Parathyroid adenoma (tissue), 2 donors: Measurements from ENCODE around the gene SIRT2.
"Not testable (repeated sequence)": the region's sequence is repeated elsewhere in the genome, so short reads cannot be mapped to it uniquely, and the experiment has no call there.

Experiments
- H2AFZ ChIP-seq: fragments of 300-600 bp; sonication (generic); one replicate; pipeline ENCODE4 v1.7.0; 2017; ENCODE audit warnings: antibody characterized with exemption, mild to moderate bottlenecking
- H3K27ac ChIP-seq: fragments of 300-600 bp; sonication (generic); one replicate; pipeline ENCODE4 v1.7.0; 2017
- H3K27me3 ChIP-seq: fragments of 300-600 bp; sonication (generic); one replicate; pipeline ENCODE4 v1.7.0; 2017; ENCODE audit warnings: low read length; ENCODE audit not compliant: control insufficient read depth, insufficient read depth
- H3K36me3 ChIP-seq: fragments of 300-600 bp; sonication (generic); one replicate; pipeline ENCODE4 v1.7.0; 2017; ENCODE audit warnings: low read length; ENCODE audit not compliant: control insufficient read depth, insufficient read depth
- H3K4me1 ChIP-seq: fragments of 300-600 bp; sonication (generic); one replicate; pipeline ENCODE4 v1.7.0; 2017; ENCODE audit warnings: control low read depth
- H3K4me2 ChIP-seq: fragments of 300-600 bp; sonication (generic); one replicate; pipeline ENCODE4 v1.7.0; 2017; ENCODE audit warnings: low read length
- H3K4me3 ChIP-seq: fragments of 300-600 bp; sonication (generic); one replicate; pipeline ENCODE4 v1.7.0; 2017; ENCODE audit warnings: low read depth, low read length
- H3K79me2 ChIP-seq: fragments of 300-600 bp; sonication (generic); one replicate; pipeline ENCODE4 v1.7.0; 2017; ENCODE audit warnings: control low read depth
- H3K9ac ChIP-seq: fragments of 300-600 bp; sonication (generic); one replicate; pipeline ENCODE4 v1.7.0; 2017; ENCODE audit warnings: mild to moderate bottlenecking
- H3K9me3 ChIP-seq: fragments of 300-600 bp; sonication (generic); one replicate; pipeline ENCODE4 v1.7.0; 2017; ENCODE audit warnings: low read length; ENCODE audit not compliant: control insufficient read depth
- CTCF ChIP-seq: fragments of 300-600 bp; sonication (generic); IDR thresholded peaks from one replicate; pipeline ENCODE4 v1.7.0; 2017; ENCODE audit warnings: antibody characterized with exemption, mild to moderate bottlenecking
- donor health status: primary hyperparathyroidism.

Gene SIRT2

DNA sequence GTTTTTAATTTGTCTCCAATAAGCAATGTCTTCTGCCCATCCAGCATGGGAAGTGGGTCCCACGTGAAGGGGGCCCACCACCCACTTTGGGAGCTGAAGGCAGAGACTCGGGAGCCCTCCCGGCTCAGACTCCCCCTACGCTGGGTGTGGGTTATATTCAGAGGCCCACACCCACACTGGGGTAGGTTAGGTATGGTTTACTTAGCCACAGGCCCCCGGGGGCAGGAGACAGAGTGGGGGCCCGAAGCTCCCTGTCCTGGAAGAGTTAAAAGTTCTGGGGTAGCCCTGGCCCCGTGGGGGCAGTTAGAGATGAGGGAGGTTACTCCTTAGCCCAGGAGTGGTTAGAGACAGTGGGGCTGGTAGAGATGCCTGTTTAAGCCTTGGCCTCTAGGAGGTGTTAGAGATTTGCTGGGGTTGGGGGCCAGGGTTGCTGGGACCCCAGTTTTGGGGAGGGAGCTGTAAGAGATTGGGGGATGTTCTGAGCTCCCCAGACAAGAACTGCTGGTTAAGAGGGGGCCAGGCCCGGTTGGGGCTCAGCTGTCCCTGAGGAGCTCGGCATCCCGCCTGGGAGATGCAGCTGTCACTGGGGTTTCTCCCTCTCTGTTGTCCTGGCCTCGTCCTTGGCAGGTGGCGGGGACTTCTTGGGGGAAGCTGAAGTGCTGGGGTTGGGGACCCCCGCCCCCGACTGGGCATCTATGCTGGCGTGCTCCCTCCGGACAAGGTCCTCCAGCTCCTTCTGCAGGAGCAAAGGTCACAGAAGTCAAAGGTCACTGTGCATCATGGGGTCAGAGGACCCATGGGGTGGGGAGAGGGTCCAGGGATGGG, 20.6 kb downstream of the SIRT2 start:
- no peaks in the 10 kb centered on the region for H3K36me3 ChIP-seq
- no peak overlapping the region for H3K4me2 ChIP-seq
- no peak overlapping the region for H3K4me3 ChIP-seq
- no peaks in the 10 kb centered on the region for H3K4me1 ChIP-seq
- H3K9ac ChIP-seq = no peak overlapping the region
- H3K9me3 ChIP-seq = no peaks in the 10 kb centered on the region
- no peak for TF ChIP-seq CTCF
- no peak overlapping the region for H3K27ac ChIP-seq
- no peaks in the 10 kb centered on the region for H3K79me2 ChIP-seq
- H3K27me3 ChIP-seq = no peaks in the 10 kb centered on the region
- no peak overlapping the region for H2AFZ ChIP-seq

DNA sequence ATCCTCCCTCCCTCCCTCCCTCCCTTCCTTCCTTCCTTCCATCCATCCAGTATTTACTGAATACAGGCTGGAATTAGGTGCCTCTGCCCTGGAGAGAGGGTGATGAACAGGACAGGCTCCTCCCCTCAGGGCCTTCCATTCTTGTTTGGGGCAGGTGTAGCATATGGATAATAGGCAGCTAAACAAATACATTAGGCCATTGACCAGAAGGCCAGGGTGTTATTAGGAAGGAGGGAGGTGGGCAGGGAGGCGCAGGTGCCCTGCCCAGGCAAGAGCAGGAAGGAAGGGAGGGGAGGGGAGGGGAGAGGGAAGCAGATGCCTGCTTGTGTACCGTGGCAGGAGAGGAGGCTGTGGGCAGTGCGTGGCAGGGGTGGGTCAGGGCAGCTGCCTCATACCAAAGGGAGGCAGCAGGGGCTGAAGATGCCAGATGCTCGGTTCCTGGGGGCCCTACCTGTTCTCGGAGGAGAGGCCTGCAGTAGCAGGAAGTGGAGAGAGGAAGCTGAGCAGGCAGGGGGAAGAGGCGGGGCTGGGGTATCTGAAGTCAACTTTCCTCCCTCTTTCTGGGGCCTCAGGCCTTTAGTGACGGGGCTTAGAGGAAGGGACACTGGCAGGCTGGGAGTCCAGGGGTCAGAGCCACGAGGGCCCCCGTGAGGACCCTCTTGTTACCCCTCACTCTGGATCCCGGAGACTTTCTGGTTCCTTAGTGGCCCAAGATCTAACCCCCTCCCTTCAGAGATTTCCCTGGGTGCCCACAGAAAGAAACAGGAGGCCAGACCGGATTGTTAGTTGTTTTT, 21.4 kb downstream of the SIRT2 start, which contains the start of gene RINL:
Gene RINL (minus strand): TSS at position 495 of the 794 bp plus-strand sequence. CDS start 1,533 bp downstream, outside the sequence.
- Histone ChIP-seq H3K27me3 (no peaks in the 10 kb centered on the region), H2AFZ (no peak within 1 kb of the TSS), H3K27ac (no peak within 1 kb of the TSS), H3K9ac (no peak within 1 kb of the TSS), H3K4me3 (no peak within 1 kb of the TSS), H3K9me3 (no peaks in the 10 kb centered on the region), H3K4me2 (no peak within 1 kb of the TSS), H3K79me2 (no peaks in the 10 kb centered on the region), H3K36me3 (no peaks in the 10 kb centered on the region), H3K4me1 (no peaks in the 10 kb centered on the region)
- TF ChIP-seq CTCF = no peak

DNA sequence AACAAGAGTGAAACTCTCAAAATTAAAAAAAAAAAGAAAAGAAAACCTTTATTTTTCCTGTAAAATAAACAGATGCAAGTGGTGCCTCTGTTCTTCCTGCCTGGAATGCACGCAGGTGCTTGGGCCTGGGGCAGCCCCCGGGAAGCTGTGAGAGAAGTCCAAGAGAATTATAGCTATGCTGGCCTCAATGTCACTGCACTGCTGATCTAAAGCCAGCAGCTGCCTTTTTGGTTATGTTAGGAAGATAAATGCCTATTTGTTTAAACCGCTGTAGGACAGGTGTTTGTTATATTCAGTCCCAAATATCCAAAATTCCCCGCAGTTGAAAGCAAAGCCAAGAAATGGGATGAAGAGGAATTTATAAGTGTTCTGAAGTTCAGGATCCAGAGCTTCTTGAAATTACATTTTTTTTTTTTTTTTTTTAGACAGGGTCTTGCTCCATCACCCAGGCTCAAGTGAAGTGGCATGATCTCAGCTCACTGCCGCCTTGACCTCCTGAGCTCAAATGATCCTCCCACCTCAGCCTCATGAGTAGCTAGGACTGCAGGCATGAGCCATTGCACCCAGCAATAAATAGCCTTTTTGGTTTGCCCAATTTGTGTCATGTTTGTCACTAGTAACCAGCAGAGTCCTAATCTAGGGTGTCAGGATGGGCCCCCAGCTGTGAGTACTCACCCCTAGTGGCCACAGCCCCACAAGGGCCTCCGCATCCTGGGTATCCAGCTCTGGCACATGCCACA, 23.6 kb downstream of the SIRT2 start:
- H3K4me1 ChIP-seq = no peaks in the 10 kb centered on the region
- H3K4me2 ChIP-seq = no peak overlapping the region

GRCh38 chr19:38873400-38873799, 26.0 kb downstream of the SIRT2 start:
- not testable (repeated sequence) for H3K4me3 ChIP-seq, H2AFZ ChIP-seq, H3K27ac ChIP-seq, H3K9me3 ChIP-seq, H3K4me2 ChIP-seq, H3K27me3 ChIP-seq, H3K79me2 ChIP-seq, H3K9ac ChIP-seq, H3K36me3 ChIP-seq, H3K4me1 ChIP-seq

More for the DNA sequence above, 23.6 kb downstream of the SIRT2 start:
- H3K79me2 ChIP-seq = no peaks in the 10 kb centered on the region
- H3K27ac ChIP-seq = no peak overlapping the region
- no peak overlapping the region for H3K9ac ChIP-seq
- no peak overlapping the region for H2AFZ ChIP-seq
- no peak for TF ChIP-seq CTCF
- no peaks in the 10 kb centered on the region for H3K9me3 ChIP-seq
- no peaks in the 10 kb centered on the region for H3K27me3 ChIP-seq
- H3K4me3 ChIP-seq = no peak overlapping the region
- no peaks in the 10 kb centered on the region for H3K36me3 ChIP-seq

GRCh38 chr19:38870612-38871011, 28.8 kb downstream of the SIRT2 start:
- H3K9me3 ChIP-seq = no peaks in the 10 kb centered on the region
- no peak overlapping the region for H3K4me3 ChIP-seq
- no peaks in the 10 kb centered on the region for H3K27me3 ChIP-seq
- no peaks in the 10 kb centered on the region for H3K36me3 ChIP-seq
- H3K4me2 ChIP-seq = peak overlapping the region; percentile 95
- H3K4me1 ChIP-seq = peaks cover 2% of the 10 kb centered on the region
- peak overlapping the region; percentile 74 for H2AFZ ChIP-seq
- no peak overlapping the region for H3K9ac ChIP-seq
- no peaks in the 10 kb centered on the region for H3K79me2 ChIP-seq
- TF ChIP-seq CTCF = no peak
- no peak overlapping the region for H3K27ac ChIP-seq
